PC-9 (cell line): ENCODE data around the gene SRXN1. TPM values are rescaled to one million over a fixed set of nuclear protein-coding genes. Genes with fewer than 3 reads are reported as not detected.

Source experiments
- BruUV-seq: library from RNA; stranded (reverse); fragments of 400-500 nt; replicated peaks from 2 replicates; lab custom pipeline; 2021; lab: Mats Ljungman, UMichigan
- CTCF ChIA-PET: fragments of 300-600 bp; sonication (Branson Sonifier 250); formaldehyde crosslinking; loops from one replicate; lab custom pipeline; 2022; ENCODE audit warnings: antibody characterized with exemption; lab: Charles Lee
- POLR2A ChIA-PET: fragments of 300-600 bp; sonication (Branson Sonifier 250); formaldehyde crosslinking; loops from one replicate; lab custom pipeline; 2022; ENCODE audit warnings: antibody characterized with exemption; ENCODE audit not compliant: unreplicated experiment; lab: Charles Lee
- DNase-seq, 2 experiments: peaks; one replicate each; pipeline versions ENCODE4 v3.0.0 to v3.0.0-alpha.2; 2015 to 2022; ENCODE audit warnings: mixed read lengths in 1 of 2
- H2AFZ ChIP-seq: fragments of 200-600 bp; sonication (generic); 2 replicates; pipeline ENCODE4 v1.8.1; 2017; ENCODE audit warnings: antibody characterized with exemption
- H3F3A ChIP-seq: fragments of 200-600 bp; sonication (generic); 2 replicates; pipeline ENCODE4 v1.8.1; 2017; ENCODE audit warnings: antibody characterized with exemption, mild to moderate bottlenecking, low read depth; ENCODE audit not compliant: insufficient read depth
- H3K27ac ChIP-seq: fragments of 200-600 bp; sonication (generic); 2 replicates; pipeline ENCODE4 v1.6.1; 2016; ENCODE audit warnings: mixed run types
- H3K27me3 ChIP-seq: fragments of 200-600 bp; sonication (generic); 2 replicates; pipeline ENCODE4 v1.6.1; 2016; ENCODE audit warnings: low read depth, mixed run types; ENCODE audit not compliant: insufficient read depth
- H3K36me3 ChIP-seq: fragments of 200-600 bp; sonication (generic); 2 replicates; pipeline ENCODE4 v1.6.1; 2016; ENCODE audit warnings: low read depth, mixed run types
- H3K4me1 ChIP-seq: fragments of 200-600 bp; sonication (generic); replicated peaks from 2 replicates; pipeline ENCODE4 v1.6.1; 2016; ENCODE audit warnings: mixed run types; ENCODE audit not compliant: insufficient read depth
- H3K4me2 ChIP-seq: fragments of 200-600 bp; sonication (generic); 2 replicates; pipeline ENCODE4 v1.6.1; 2017; ENCODE audit warnings: mixed run types
- H3K4me3 ChIP-seq: fragments of 200-600 bp; sonication (generic); 2 replicates; pipeline ENCODE4 v1.6.1; 2016; ENCODE audit warnings: mixed run types
- H3K79me2 ChIP-seq: fragments of 200-600 bp; sonication (generic); 2 replicates; pipeline ENCODE4 v1.6.1; 2017; ENCODE audit warnings: low read depth, mixed run types
- H3K9me2 ChIP-seq: fragments of 200-600 bp; sonication (generic); 2 replicates; pipeline ENCODE4 v1.8.1; 2017; ENCODE audit warnings: mild to moderate bottlenecking; ENCODE audit not compliant: insufficient read depth
- H3K9me3 ChIP-seq: fragments of 200-600 bp; sonication (generic); 2 replicates; pipeline ENCODE4 v1.8.1; 2016; ENCODE audit warnings: low read depth; ENCODE audit not compliant: insufficient read depth
- H4K20me1 ChIP-seq: fragments of 200-600 bp; sonication (generic); 2 replicates; pipeline ENCODE4 v1.8.1; 2017; ENCODE audit not compliant: insufficient read depth
- CTCF ChIP-seq: fragments of 200-600 bp; sonication (generic); conservative IDR thresholded peaks from 2 replicates; pipeline ENCODE4 v1.6.1; 2017; ENCODE audit warnings: mixed run types, antibody characterized with exemption, mild to moderate bottlenecking, moderate library complexity
- EZH2 ChIP-seq: fragments of 200-600 bp; sonication (generic); IDR thresholded peaks from 2 replicates; pipeline ENCODE4 v1.8.0; 2017; ENCODE audit warnings: antibody characterized with exemption, low read depth
- intact Hi-C: fragments of 100-400 bp; cut with micrococcal nuclease; formaldehyde crosslinking; loops from one replicate; pipeline ENCODE4 v1.10.0; 2022; ENCODE audit not compliant: unreplicated experiment
- total RNA-seq: library from RNA; stranded (reverse); gene quantifications from 2 replicates; pipeline ENCODE4 v1.2.3, GENCODE V29; 2021

Gene SRXN1
- total RNA-seq, 1 experiment from 2014 or later = 204 TPM

- peak overlapping the region; percentile 17; the same call in 1 of the 2 replicates for H3K4me2 ChIP-seq
- intact Hi-C loops = loop anchor here (1.0 to 5.0 kb wide), 2 partner anchors 84 to 293 kb away; no protein-coding TSS in a partner anchor
These were observed 7.5 kb downstream of the SRXN1 start for GRCh38 chr20:645318-646106.

GRCh38 chr20:644692-645317, 8.2 kb downstream of the SRXN1 start:
- peaks cover 30% of the 10 kb centered on the region for H3K36me3 ChIP-seq
- H2AFZ ChIP-seq = no peak overlapping the region
- H3K9me3 ChIP-seq = no peaks in the 10 kb centered on the region
- peaks cover 32% of the 10 kb centered on the region for H3K79me2 ChIP-seq
- H4K20me1 ChIP-seq = peaks cover 47% of the 10 kb centered on the region
- ChIA-PET CTCF (interaction anchor here (0.6 to 1.9 kb wide), 5 partner anchors 23 to 142 kb away, joined by 3 to 7 read pairs (median 5); partner anchors contain the start of gene SLC52A3), POLR2A (interaction anchor here (0.6 to 0.7 kb wide), 3 partner anchors 23 to 99 kb away, joined by 4 to 8 read pairs (median 7); no protein-coding TSS in a partner anchor)
- H3F3A ChIP-seq = peaks cover 69% of the 10 kb centered on the region
- no peak overlapping the region for H3K4me2 ChIP-seq
- H3K27me3 ChIP-seq = no peaks in the 10 kb centered on the region
- intact Hi-C loops = loop anchor here (1.0 to 5.0 kb wide), 2 partner anchors 84 to 293 kb away; no protein-coding TSS in a partner anchor
- TF ChIP-seq EZH2 = no peak
- TF ChIP-seq CTCF = no peak
- no TSS peak for BruUV-seq
- no peaks in the 10 kb centered on the region for H3K9me2 ChIP-seq
- 0 out of 2 replicates have a peak, but pooled peaks cover 6% of the 10 kb centered on the region for H3K4me1 ChIP-seq
- no peak for DNase-seq
- H3K27ac ChIP-seq = no peak overlapping the region
- no peak overlapping the region for H3K4me3 ChIP-seq

More at GRCh38 chr20:645318-646106, 7.5 kb downstream of the SRXN1 start:
- Histone ChIP-seq H3F3A (peaks cover 70% of the 10 kb centered on the region), H2AFZ (no peak overlapping the region), H4K20me1 (peaks cover 54% of the 10 kb centered on the region), H3K79me2 (peaks cover 39% of the 10 kb centered on the region), H3K36me3 (peaks cover 34% of the 10 kb centered on the region), H3K4me1 (0 out of 2 replicates have a peak, but pooled peaks cover 6% of the 10 kb centered on the region), H3K9me2 (no peaks in the 10 kb centered on the region), H3K27me3 (no peaks in the 10 kb centered on the region), H3K9me3 (no peaks in the 10 kb centered on the region), H3K4me3 (no peak overlapping the region), H3K27ac (no peak overlapping the region)
- TF ChIP-seq EZH2 (no peak), CTCF (peak; percentile 93)
- BruUV-seq = no TSS peak
- peak; percentile 57 to 79 for DNase-seq
- CTCF ChIA-PET = interaction anchor here (0.5 to 1.9 kb wide), 6 partner anchors 22 to 143 kb away, joined by 3 to 7 read pairs (median 5); partner anchors contain the start of gene SLC52A3
- POLR2A ChIA-PET = interaction anchor here (0.6 to 0.7 kb wide), 3 partner anchors 22 to 99 kb away, joined by 4 to 8 read pairs (median 7); no protein-coding TSS in a partner anchor
